Hepatocyte (in vitro differentiated cells): ENCODE results near the gene SSTR4. TPM values are rescaled to one million over a fixed set of nuclear protein-coding genes. Genes with fewer than 3 reads are reported as not detected.

Experiments used
- DNase-seq: peaks from one replicate; pipeline ENCODE4 v3.0.0-alpha.2; 2016; ENCODE audit warnings: low spot score
- H2AFZ ChIP-seq: fragments of 200-600 bp; sonication (generic); 2 replicates; pipeline ENCODE4 v1.6.0; 2016; ENCODE audit warnings: antibody characterized with exemption, mild to moderate bottlenecking
- H3K27ac ChIP-seq: fragments of 200-600 bp; sonication (generic); 2 replicates; pipeline ENCODE4 v1.5.1; 2016; ENCODE audit warnings: mild to moderate bottlenecking
- H3K27me3 ChIP-seq: fragments of 200-600 bp; sonication (generic); 2 replicates; pipeline ENCODE4 v1.6.1; 2016
- H3K36me3 ChIP-seq: fragments of 200-600 bp; sonication (generic); replicated peaks from 2 replicates; pipeline ENCODE4 v1.5.1; 2016; ENCODE audit warnings: low read depth; ENCODE audit not compliant: insufficient read depth
- H3K4me1 ChIP-seq: fragments of 200-600 bp; sonication (generic); 2 replicates; pipeline ENCODE4 v1.5.1; 2016; ENCODE audit warnings: mild to moderate bottlenecking, moderate library complexity; ENCODE audit not compliant: insufficient read depth
- H3K4me2 ChIP-seq: fragments of 200-600 bp; sonication (generic); 2 replicates; pipeline ENCODE4 v1.6.0; 2016
- H3K4me3 ChIP-seq: fragments of 200-600 bp; sonication (generic); 2 replicates; pipeline ENCODE4 v1.5.1; 2016; ENCODE audit warnings: mild to moderate bottlenecking
- H3K79me2 ChIP-seq: fragments of 200-600 bp; sonication (generic); 2 replicates; pipeline ENCODE4 v1.6.0; 2017; ENCODE audit warnings: mild to moderate bottlenecking
- H3K9me2 ChIP-seq: fragments of 200-600 bp; sonication (generic); replicated peaks from 2 replicates; pipeline ENCODE4 v1.6.0; 2017; ENCODE audit warnings: mild to moderate bottlenecking; ENCODE audit not compliant: insufficient read depth
- H3K9me3 ChIP-seq: fragments of 200-600 bp; sonication (generic); 2 replicates; pipeline ENCODE4 v1.5.1; 2016; ENCODE audit warnings: low read depth, mild to moderate bottlenecking
- H4K20me1 ChIP-seq: fragments of 200-600 bp; sonication (generic); 2 replicates; pipeline ENCODE4 v1.6.0; 2016; ENCODE audit warnings: mild to moderate bottlenecking; ENCODE audit not compliant: insufficient read depth, poor library complexity, severe bottlenecking
- CTCF ChIP-seq: fragments of 200-600 bp; sonication (generic); IDR thresholded peaks from 2 replicates; pipeline ENCODE4 v1.5.1; 2016; ENCODE audit warnings: antibody characterized with exemption, mild to moderate bottlenecking; ENCODE audit not compliant: poor library complexity
- EZH2 ChIP-seq: fragments of 200-600 bp; sonication (generic); IDR thresholded peaks from 2 replicates; pipeline ENCODE4 v1.6.1; 2016; ENCODE audit warnings: antibody characterized with exemption, mild to moderate bottlenecking, borderline replicate concordance
- EZH2phosphoT487 ChIP-seq: fragments of 200-600 bp; sonication (generic); IDR thresholded peaks from one replicate; pipeline ENCODE4 v1.6.1; 2018; ENCODE audit warnings: antibody characterized with exemption, mild to moderate bottlenecking, low read depth, moderate library complexity; ENCODE audit not compliant: unreplicated experiment, severe bottlenecking
- WGBS: methylation state at CpG from one replicate; pipeline ENCODE4 v1.1.6; 2016; ENCODE audit warnings: low lambda C conversion rate; ENCODE audit errors: missing lambda C conversion rate; 5-methylcytosine and 5-hydroxymethylcytosine counted together
- polyA plus RNA-seq: library from polyadenylated mRNA; unstranded; fragments of >200 nt; fragmentation: Nextera tagmentation; extraction: Ambion mirVana; gene quantifications from 2 replicates; pipeline ENCODE4 v1.2.1, GENCODE V29; 2016
- total RNA-seq: library from RNA; depleted of rRNA; stranded (reverse); fragments of >200 nt; gene quantifications from 2 replicates; pipeline ENCODE4 v1.2.3, GENCODE V29; 2014

SSTR4 gene
- total and polyA plus RNA-seq, 2 experiments from 2014 or later, result 0.53 TPM; not detected in 1

GRCh38 chr20:23084845-23085365 is 49.8 kb downstream of the SSTR4 start:
- Histone ChIP-seq H3K4me3 (no peak overlapping the region), H3K4me1 (no peaks in the 10 kb centered on the region), H3K79me2 (no peaks in the 10 kb centered on the region), H3K4me2 (no peak overlapping the region), H3K27ac (no peak overlapping the region), H2AFZ (no peak overlapping the region), H3K36me3 (no peaks in the 10 kb centered on the region), H3K9me2 (no peaks in the 10 kb centered on the region), H4K20me1 (no peaks in the 10 kb centered on the region), H3K27me3 (no peaks in the 10 kb centered on the region), H3K9me3 (no peaks in the 10 kb centered on the region)
- 96% methylated on average over 24 of the region's 24 CpGs for WGBS
- no peak for DNase-seq
- TF ChIP-seq EZH2, result no peak
- TF ChIP-seq CTCF, result no peak
- TF ChIP-seq EZH2phosphoT487, result no peak

- H3K27me3 ChIP-seq, result no peaks in the 10 kb centered on the region
- no peaks in the 10 kb centered on the region for H3K79me2 ChIP-seq
- no peaks in the 10 kb centered on the region for H3K9me2 ChIP-seq
- H3K9me3 ChIP-seq, result no peaks in the 10 kb centered on the region
- no peak overlapping the region for H2AFZ ChIP-seq
- H3K4me1 ChIP-seq, result no peaks in the 10 kb centered on the region
- no peak for DNase-seq
- no peaks in the 10 kb centered on the region for H4K20me1 ChIP-seq
- no peak overlapping the region for H3K27ac ChIP-seq
- H3K36me3 ChIP-seq, result no peaks in the 10 kb centered on the region
- no peak overlapping the region for H3K4me3 ChIP-seq
- TF ChIP-seq EZH2phosphoT487, result no peak
- no peak for TF ChIP-seq EZH2
- TF ChIP-seq CTCF, result no peak
- WGBS, result 96% methylated on average over 21 of the region's 23 CpGs
- no peak overlapping the region for H3K4me2 ChIP-seq
These were observed 50.4 kb downstream of the SSTR4 start for GRCh38 chr20:23085436-23086055.

GRCh38 chr20:23086056-23086566 is 51.0 kb downstream of the SSTR4 start, which contains the start of gene CD93:
TSS of gene CD93 (minus strand) at chr20:23086324. CDS start at chr20:23086192, 132 bp downstream.
- DNase-seq, result no peak
- Histone ChIP-seq H3K36me3 (no peaks in the 10 kb centered on the region), H2AFZ (no peak within 1 kb of the TSS), H3K79me2 (no peaks in the 10 kb centered on the region), H3K9me3 (no peaks in the 10 kb centered on the region), H3K4me1 (no peaks in the 10 kb centered on the region), H3K27me3 (no peaks in the 10 kb centered on the region), H3K4me2 (no peak within 1 kb of the TSS), H4K20me1 (no peaks in the 10 kb centered on the region), H3K27ac (no peak within 1 kb of the TSS), H3K4me3 (no peak within 1 kb of the TSS), H3K9me2 (no peaks in the 10 kb centered on the region)
- 86% methylated on average over 27 of the region's 28 CpGs for WGBS
- no peak for TF ChIP-seq EZH2phosphoT487

GRCh38 chr20:23086931-23087411 is 51.9 kb downstream of the SSTR4 start:
- no peaks in the 10 kb centered on the region for H3K4me1 ChIP-seq
- WGBS, result 92% methylated on average over 14 of the region's 14 CpGs
- TF ChIP-seq EZH2 (no peak), CTCF (no peak), EZH2phosphoT487 (no peak)

More at GRCh38 chr20:23086931-23087411, 51.9 kb downstream of the SSTR4 start:
- Histone ChIP-seq H3K9me2 (no peaks in the 10 kb centered on the region), H3K27ac (no peak overlapping the region), H3K4me2 (no peak overlapping the region), H3K4me3 (no peak overlapping the region), H3K36me3 (no peaks in the 10 kb centered on the region), H3K27me3 (no peaks in the 10 kb centered on the region), H2AFZ (no peak overlapping the region), H4K20me1 (no peaks in the 10 kb centered on the region), H3K79me2 (no peaks in the 10 kb centered on the region), H3K9me3 (no peaks in the 10 kb centered on the region)
- DNase-seq, result no peak
